ENCODE data around the gene C22orf39. TPM values are rescaled to one million over a fixed set of nuclear protein-coding genes. Genes with fewer than 3 reads are reported as not detected.

The C22orf39 gene
- total RNA-seq, 1 experiment from 2014 or later: 19.3 TPM

GRCh38 chr22:19394274-19395050, 53.0 kb downstream of the C22orf39 start:
- Histone ChIP-seq H4K8ac (replicated peaks; ENCODE audit: insufficient read length, low read depth, low read length) (no peak overlapping the region), H2AK5ac (ENCODE audit: insufficient read length, low read length) (no peak overlapping the region), H3K14ac (ENCODE audit: insufficient read depth, low read length) (no peak overlapping the region), H3K27ac (ENCODE audit: insufficient read length, low read depth, low read length) (no peak overlapping the region), H3K23ac (ENCODE audit: insufficient read length, low read depth, low read length) (no peak overlapping the region), H3K9ac (ENCODE audit: extremely low read depth, insufficient read length, low read length) (no peak overlapping the region), H4K20me1 (ENCODE audit: control insufficient read depth, insufficient read depth, insufficient read length) (no peaks in the 10 kb centered on the region), H2BK15ac (ENCODE audit: low read depth, low read length) (no peak overlapping the region), H3T11ph (ENCODE audit: low read length) (no peak overlapping the region), H3K18ac (ENCODE audit: insufficient read length, low read depth, low read length) (no peak overlapping the region), H3K4me1 (ENCODE audit: insufficient read depth, low read length) (no peaks in the 10 kb centered on the region), H3K79me1 (ENCODE audit: insufficient read depth, low read depth, low read length, poor library complexity, severe bottlenecking) (no peaks in the 10 kb centered on the region), H3K9me3 (ENCODE audit: control insufficient read depth, low read depth, low read length) (no peaks in the 10 kb centered on the region), H3K4ac (ENCODE audit: low read depth, low read length) (no peak overlapping the region), H4K91ac (ENCODE audit: insufficient read length, low read depth, low read length) (no peak overlapping the region), H3K79me2 (ENCODE audit: insufficient read depth, low read length) (no peaks in the 10 kb centered on the region), H2AFZ (ENCODE audit: low read length) (no peak overlapping the region), H3K56ac (ENCODE audit: insufficient read length, low read depth, low read length) (no peak overlapping the region), H3K27me3 (ENCODE audit: insufficient read depth, low read length) (no peaks in the 10 kb centered on the region), H3K23me2 (ENCODE audit: insufficient read length, low read depth, low read length, poor library complexity, severe bottlenecking) (no peaks in the 10 kb centered on the region), H2BK12ac (ENCODE audit: insufficient read length, low read depth, low read length) (no peak overlapping the region), H2BK120ac (ENCODE audit: low read depth, low read length, poor library complexity, severe bottlenecking) (no peak overlapping the region), H4K5ac (ENCODE audit: insufficient read length, low read depth, low read length) (no peak overlapping the region), H3K4me2 (ENCODE audit: insufficient read depth, insufficient read length, low read length) (no peak overlapping the region), H2BK20ac (ENCODE audit: low read depth, low read length, poor library complexity, severe bottlenecking) (no peak overlapping the region), H2BK5ac (ENCODE audit: insufficient read length, low read length) (no peak overlapping the region)
- H3K27ac Mint-ChIP-seq: no peak overlapping the region
- H3K4me1 Mint-ChIP-seq: no peaks in the 10 kb centered on the region
- no peak for DNase-seq
- H3K27me3 Mint-ChIP-seq (ENCODE audit: low read depth): no peaks in the 10 kb centered on the region
- WGBS (ENCODE audit: extremely low coverage, insufficient read length, low lambda C conversion rate): no CpG with 5 or more reads among the region's 8 CpGs
- peaks cover 22 to 79% (median 63%) of the 10 kb centered on the region in 3 experiments for H3K36me3 Mint-ChIP-seq (ENCODE audit: insufficient read depth in 1 of 3, low read depth in 3 of 3)
- H3K9me3 Mint-ChIP-seq: no peaks in the 10 kb centered on the region
- TF ChIP-seq CTCF (conservative IDR thresholded peaks at IDR 0.05): no peak
- no peak overlapping the region for H3K4me3 Mint-ChIP-seq

All from H9 (cell line).